Bronchial epithelial cell (primary cell): ENCODE results near the gene IL22RA1. TPM values are rescaled to one million over a fixed set of nuclear protein-coding genes. Genes with fewer than 3 reads are reported as not detected.

ENCODE experiments used
- DNase-seq: peaks from one replicate; pipeline ENCODE4 v3.0.0-alpha.2; 2010; ENCODE audit warnings: low read depth
- FAIRE-seq: peaks from 2 replicates; lab custom pipeline; 2011; peaks lifted over from hg19 to GRCh38; lab: Jason Lieb, UNC
- H3K27me3 ChIP-seq: 2 replicates; pipeline ENCODE4 v1.5.1; 2011; ENCODE audit warnings: low read length; ENCODE audit not compliant: control insufficient read depth, insufficient read depth
- H3K36me3 ChIP-seq: 2 replicates; pipeline ENCODE4 v1.5.1; 2011; ENCODE audit warnings: low read length; ENCODE audit not compliant: control insufficient read depth, insufficient read depth
- H3K4me3 ChIP-seq: 2 replicates; pipeline ENCODE4 v1.5.1; 2011; ENCODE audit warnings: mild to moderate bottlenecking, low read depth, low read length, control low read depth
- total RNA-seq: library from RNA; depleted of rRNA; stranded (reverse); fragments of >200 nt; gene quantifications from 2 replicates; pipeline ENCODE4 v1.2.1, GENCODE V29; 2014
- TF ChIP-seq, protein P1 (sequence below): IDR thresholded peaks from 2 replicates; pipeline ENCODE4 v1.5.1; 2011; ENCODE audit warnings: mild to moderate bottlenecking, moderate library complexity, low read length, control low read depth, inconsistent platforms; ENCODE audit not compliant: insufficient read depth, severe bottlenecking

IL22RA1 gene
- total RNA-seq, 1 donor from 2014 or later = 0.26 TPM

DNA sequence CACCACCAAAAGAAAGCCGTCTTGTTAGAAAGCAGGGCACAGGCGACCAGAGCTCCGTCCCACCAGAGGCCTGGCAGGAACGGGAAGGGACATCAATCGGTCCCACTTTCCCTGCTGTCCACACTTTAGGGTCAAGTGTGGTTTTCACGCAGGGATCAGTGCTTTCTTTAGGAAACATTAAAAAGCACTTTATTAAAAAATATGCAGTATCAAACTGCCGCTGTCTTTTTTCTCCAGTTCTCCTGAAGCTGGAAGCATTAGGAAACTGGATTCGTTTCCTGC is 43.7 kb upstream of the IL22RA1 start:
- DNase-seq (no peak), FAIRE-seq (no peak)
- TF ChIP-seq, protein P1, sequence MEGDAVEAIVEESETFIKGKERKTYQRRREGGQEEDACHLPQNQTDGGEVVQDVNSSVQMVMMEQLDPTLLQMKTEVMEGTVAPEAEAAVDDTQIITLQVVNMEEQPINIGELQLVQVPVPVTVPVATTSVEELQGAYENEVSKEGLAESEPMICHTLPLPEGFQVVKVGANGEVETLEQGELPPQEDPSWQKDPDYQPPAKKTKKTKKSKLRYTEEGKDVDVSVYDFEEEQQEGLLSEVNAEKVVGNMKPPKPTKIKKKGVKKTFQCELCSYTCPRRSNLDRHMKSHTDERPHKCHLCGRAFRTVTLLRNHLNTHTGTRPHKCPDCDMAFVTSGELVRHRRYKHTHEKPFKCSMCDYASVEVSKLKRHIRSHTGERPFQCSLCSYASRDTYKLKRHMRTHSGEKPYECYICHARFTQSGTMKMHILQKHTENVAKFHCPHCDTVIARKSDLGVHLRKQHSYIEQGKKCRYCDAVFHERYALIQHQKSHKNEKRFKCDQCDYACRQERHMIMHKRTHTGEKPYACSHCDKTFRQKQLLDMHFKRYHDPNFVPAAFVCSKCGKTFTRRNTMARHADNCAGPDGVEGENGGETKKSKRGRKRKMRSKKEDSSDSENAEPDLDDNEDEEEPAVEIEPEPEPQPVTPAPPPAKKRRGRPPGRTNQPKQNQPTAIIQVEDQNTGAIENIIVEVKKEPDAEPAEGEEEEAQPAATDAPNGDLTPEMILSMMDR = no peak
- Histone ChIP-seq H3K36me3 (no peaks in the 10 kb centered on the region), H3K4me3 (peak overlapping the region; percentile 52), H3K27me3 (no peaks in the 10 kb centered on the region)

DNA sequence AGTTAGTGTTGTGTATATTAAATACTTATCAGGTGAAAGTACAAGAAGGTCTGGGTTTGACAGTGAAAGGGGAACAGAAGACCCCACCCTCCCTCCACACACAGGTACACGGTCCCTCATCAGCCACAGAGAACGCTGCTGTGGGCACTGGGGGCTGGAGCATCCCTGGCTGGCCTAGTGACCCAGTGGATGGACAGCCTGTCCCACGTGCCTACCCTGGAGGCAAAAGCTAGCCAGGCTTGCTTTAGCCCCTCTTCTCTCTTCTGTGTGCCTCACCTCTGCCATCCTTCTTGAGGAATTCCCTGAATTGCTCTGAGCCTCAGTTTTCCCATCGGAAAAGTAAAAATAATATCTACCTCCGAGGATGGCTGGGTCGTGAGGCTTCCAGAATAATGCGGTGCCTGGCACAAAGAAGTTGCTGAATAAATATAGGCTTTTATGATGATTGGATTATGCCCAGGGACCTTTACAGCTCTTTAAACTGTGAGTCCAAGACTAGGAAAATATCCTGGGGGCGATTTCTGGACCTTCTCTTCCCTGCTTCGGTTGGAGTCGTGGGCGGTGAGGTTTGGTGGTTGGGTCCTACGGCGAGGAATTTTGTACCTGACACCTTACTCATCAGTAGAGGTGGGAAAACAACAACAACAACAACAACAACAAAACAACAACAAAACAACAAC is 43.2 kb upstream of the IL22RA1 start:
- DNase-seq (no peak), FAIRE-seq (no peak)
- TF ChIP-seq, protein P1 = no peak
- H3K36me3 ChIP-seq = no peaks in the 10 kb centered on the region
- peak overlapping the region; percentile 52 for H3K4me3 ChIP-seq
- no peaks in the 10 kb centered on the region for H3K27me3 ChIP-seq

DNA sequence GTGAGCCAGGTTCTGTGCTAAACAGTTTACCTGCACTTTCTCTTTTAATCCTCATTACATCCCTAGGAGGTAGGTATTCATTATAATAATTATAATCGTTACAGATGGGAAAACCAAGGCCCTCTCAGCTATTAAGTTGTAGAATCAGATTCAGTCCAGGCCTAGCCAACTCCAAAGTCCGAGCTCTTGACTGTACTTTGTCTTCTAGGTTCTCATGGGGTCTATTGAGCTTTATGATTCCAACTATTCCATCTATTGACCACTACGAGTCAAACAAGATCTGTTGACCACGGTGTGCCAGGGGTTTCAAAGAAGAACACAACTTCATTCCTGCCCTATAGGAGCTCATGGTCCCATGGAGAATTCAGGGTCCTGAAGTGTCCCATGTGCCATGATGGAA is 42.1 kb upstream of the IL22RA1 start:
- Histone ChIP-seq H3K36me3 (no peaks in the 10 kb centered on the region), H3K27me3 (no peaks in the 10 kb centered on the region), H3K4me3 (no peak overlapping the region)
- TF ChIP-seq, protein P1 = no peak
- FAIRE-seq = no peak
- no peak for DNase-seq

DNA sequence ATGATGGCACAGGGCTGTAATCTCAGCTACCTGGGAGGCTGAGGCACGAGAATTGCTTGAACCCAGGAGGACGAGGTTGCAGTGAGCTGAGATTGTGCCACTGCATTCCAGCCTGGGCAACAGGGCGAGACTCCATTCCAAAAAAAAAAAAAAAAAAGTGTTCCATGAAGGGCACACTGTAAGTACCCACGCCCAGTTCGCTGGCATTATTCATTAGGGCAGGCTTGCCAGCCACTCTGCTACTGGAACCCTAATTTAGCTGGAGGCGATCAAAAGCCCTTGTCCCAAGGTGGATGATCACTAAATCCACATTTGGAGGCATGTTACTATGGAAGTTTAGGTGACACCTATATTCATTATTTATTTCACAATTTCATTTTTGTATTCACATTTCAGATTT is 39.1 kb upstream of the IL22RA1 start:
- DNase-seq (no peak), FAIRE-seq (no peak)
- TF ChIP-seq, protein P1 = no peak
- H3K36me3 ChIP-seq = peaks cover 5% of the 10 kb centered on the region
- no peak overlapping the region for H3K4me3 ChIP-seq
- H3K27me3 ChIP-seq = no peaks in the 10 kb centered on the region

DNA sequence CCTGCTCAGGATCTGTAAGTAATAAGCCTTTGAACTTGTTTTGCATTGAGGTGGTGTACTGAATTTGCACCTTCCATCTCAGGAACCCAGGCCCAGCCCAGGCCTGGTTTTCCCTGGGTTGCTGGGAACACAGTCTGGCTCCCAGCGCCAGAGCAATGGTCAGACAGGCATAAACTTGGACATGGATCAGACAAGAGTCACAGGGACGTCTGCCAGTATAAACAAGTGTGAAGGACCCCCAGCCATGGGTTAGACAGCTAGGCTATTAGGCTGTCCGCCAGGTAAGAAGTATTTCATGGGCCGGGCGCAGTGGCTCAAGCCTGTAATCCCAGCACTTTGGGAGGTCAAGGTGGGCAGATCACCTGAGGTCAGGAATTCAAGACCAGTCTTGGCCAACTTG is 38.7 kb upstream of the IL22RA1 start:
- FAIRE-seq (no peak), DNase-seq (no peak)
- Histone ChIP-seq H3K36me3 (peaks cover 5% of the 10 kb centered on the region), H3K4me3 (no peak overlapping the region), H3K27me3 (no peaks in the 10 kb centered on the region)
- TF ChIP-seq, protein P1 = no peak

DNA sequence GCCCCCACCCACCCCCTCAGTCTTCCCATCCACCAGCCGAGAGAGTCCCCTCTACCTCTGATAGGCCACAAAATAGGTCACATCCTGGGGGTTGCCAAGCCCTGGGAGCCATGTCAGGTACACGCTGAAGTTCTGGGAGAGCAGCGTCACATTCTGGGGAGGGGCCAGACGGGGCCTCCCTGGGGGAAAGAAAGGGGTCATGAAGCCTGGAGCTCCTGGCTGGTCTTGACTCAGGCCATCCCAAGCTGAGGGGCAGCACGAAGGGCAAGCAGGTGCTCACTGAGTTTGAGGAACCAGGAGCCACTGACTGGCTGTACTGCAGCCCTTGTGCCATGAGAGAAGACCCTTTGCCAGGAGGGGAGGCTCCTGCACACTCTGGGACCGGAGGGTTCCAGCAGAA is 37.7 kb upstream of the IL22RA1 start:
- no peak for DNase-seq
- FAIRE-seq = no peak
- TF ChIP-seq, protein P1 = no peak

More for the DNA sequence above, 37.7 kb upstream of the IL22RA1 start:
- Histone ChIP-seq H3K27me3 (no peaks in the 10 kb centered on the region), H3K36me3 (peaks cover 5% of the 10 kb centered on the region), H3K4me3 (no peak overlapping the region)
